Daoy (cell line): ENCODE data around the gene THEM4. TPM values are rescaled to one million over a fixed set of nuclear protein-coding genes. Genes with fewer than 3 reads are reported as not detected.
"Not testable (repeated sequence)": the region's sequence is repeated elsewhere in the genome, so short reads cannot be mapped to it uniquely, and the experiment has no call there.

Experiments used
- DNase-seq: peaks from one replicate; pipeline ENCODE4 v3.0.0-alpha.2; 2015; ENCODE audit warnings: low read depth
- total RNA-seq: library from RNA; depleted of rRNA; stranded (reverse); fragments of >200 nt; shearing (Covaris generic); gene quantifications from 2 replicates; pipeline ENCODE4 v1.2.3, GENCODE V29; 2014

Gene THEM4
- total RNA-seq, 1 experiment from 2014 or later = 15.1 TPM

- peak; percentile 58 for DNase-seq
Measured at GRCh38 chr1:151935154-151935553, 25.8 kb upstream of the THEM4 start.

GRCh38 chr1:151934048-151934493 is 24.8 kb upstream of the THEM4 start:
- peak; percentile 61 for DNase-seq

GRCh38 chr1:151924691-151925587 is 15.6 kb upstream of the THEM4 start:
- DNase-seq = no peak

- DNase-seq = no peak
Measured at GRCh38 chr1:151923422-151923821, 14.1 kb upstream of the THEM4 start.

GRCh38 chr1:151920149-151920548 is 10.8 kb upstream of the THEM4 start:
- no peak for DNase-seq

- DNase-seq = peak; percentile 35
Measured at GRCh38 chr1:151918819-151919610, 9.7 kb upstream of the THEM4 start.

GRCh38 chr1:151918156-151918555 is 8.8 kb upstream of the THEM4 start:
- DNase-seq = no peak

GRCh38 chr1:151916726-151917370 is 7.5 kb upstream of the THEM4 start:
- DNase-seq = no peak

GRCh38 chr1:151915061-151915686 is 5.9 kb upstream of the THEM4 start:
- no peak for DNase-seq

- DNase-seq = no peak
Measured at GRCh38 chr1:151914076-151914475, 4.8 kb upstream of the THEM4 start.

- DNase-seq = no peak
Measured at GRCh38 chr1:151912973-151913372, 3.7 kb upstream of the THEM4 start.

GRCh38 chr1:151908228-151908691 is 1.1 kb downstream of the THEM4 start:
- DNase-seq = peak; percentile 41

- no peak for DNase-seq
Measured at GRCh38 chr1:151907363-151908139, 1.8 kb downstream of the THEM4 start.

- not testable (repeated sequence) for DNase-seq
Measured at GRCh38 chr1:151906324-151906645, 3.0 kb downstream of the THEM4 start.

- not testable (repeated sequence) for DNase-seq
Measured at GRCh38 chr1:151905443-151906323, 3.6 kb downstream of the THEM4 start.

- DNase-seq = no peak
Measured at GRCh38 chr1:151905070-151905442, 4.3 kb downstream of the THEM4 start.

GRCh38 chr1:151902858-151903257 is 6.5 kb downstream of the THEM4 start:
- no peak for DNase-seq

GRCh38 chr1:151900804-151901203 is 8.5 kb downstream of the THEM4 start:
- DNase-seq = not testable (repeated sequence)

GRCh38 chr1:151898519-151898991 is 10.8 kb downstream of the THEM4 start:
- DNase-seq = no peak

GRCh38 chr1:151897991-151898431 is 11.3 kb downstream of the THEM4 start:
- DNase-seq = no peak
